Psoas muscle (tissue), 8 donors: ENCODE data around the gene HLA-DOB. TPM values are rescaled to one million over a fixed set of nuclear protein-coding genes. Genes with fewer than 3 reads are reported as not detected.

Experiments
- ATAC-seq, 4 donors: fragments of 200-7000 bp; cut with Tn5 transposase; one replicate each; pipeline ENCODE4 v1.9.1; 2020; ENCODE audit warnings: moderate library complexity in 3 of 4, mild to moderate bottlenecking in 2 of 4
- DNase-seq, 2 donors: peaks; one replicate each; pipeline ENCODE4 v3.0.0-alpha.2; 2020
- H3K27ac ChIP-seq: fragments of 200-600 bp; one replicate; pipeline ENCODE4 v1.8.0; 2022
- H3K27me3 ChIP-seq, 3 donors: fragments of 200-600 bp in 1 of 3; one replicate each; pipeline versions ENCODE4 v1.6.1 to v1.8.0; 2013 to 2022; ENCODE audit warnings: low read length in 2 of 3, mild to moderate bottlenecking in 2 of 3, moderate library complexity in 1 of 3; ENCODE audit not compliant: insufficient read depth in 3 of 3
- H3K36me3 ChIP-seq, 2 donors: fragments of 200-600 bp in 1 of 2; one replicate each; pipeline versions ENCODE4 v1.6.1 to v1.8.0; 2013 to 2022; ENCODE audit warnings: low read depth in 1 of 2, mild to moderate bottlenecking in 1 of 2, moderate library complexity in 1 of 2; ENCODE audit not compliant: insufficient read depth in 1 of 2
- H3K4me1 ChIP-seq: fragments of 200-600 bp; one replicate; pipeline ENCODE4 v1.8.0; 2022
- H3K4me3 ChIP-seq: fragments of 200-600 bp; one replicate; pipeline ENCODE4 v1.8.0; 2022; ENCODE audit warnings: mild to moderate bottlenecking
- H3K9me3 ChIP-seq: fragments of 200-600 bp; one replicate; pipeline ENCODE4 v1.8.0; 2022
- CTCF ChIP-seq: fragments of 200-600 bp; IDR thresholded peaks from one replicate; pipeline ENCODE4 v1.8.0; 2022; ENCODE audit warnings: antibody characterized with exemption
- WGBS, 3 donors: extraction: QIAGEN DNeasy Blood & Tissue Kit; methylation state at CpG; one replicate each; pipeline versions ENCODE4 v1.1.6 to v1.1.7; 2013; 5-methylcytosine and 5-hydroxymethylcytosine counted together
- intact Hi-C, 2 donors: fragments of 100-400 bp; cut with DNase I; formaldehyde crosslinking; loops; one replicate each; pipeline versions ENCODE4 v1.11.0 to v1.14.2; 2022
- polyA plus RNA-seq, 3 donors: library from polyadenylated mRNA; stranded (reverse); fragments of 200-250 nt; gene quantifications; one replicate each; pipeline ENCODE4 v1.2.3, GENCODE V29; 2013
- total RNA-seq, 4 donors: library from RNA; stranded (reverse); fragmentation: NEBNext Ultra II Directional in 2 of 4; extraction: Animal tissue kit (Norgen Biotek cat#: 25700) in 2 of 4; gene quantifications; one replicate each; pipeline versions ENCODE4 v1.2.1 to v1.2.4, GENCODE V29; 2021 to 2023
- donor health status: healthy with polysubstance abuse.
- donor health status: DM: no; HTN: no; CAD: no; lungs with moderate emphysema.
- donor health status: Bipolar disorder and iron deficiency.
- donor health status: healthy.
- donor health status: DM: yes; HTN: yes; CAD: no.
- donor health status: DM: no; HTN: no; CAD: no.
- donor health status: DM: no; HTN: no; CAD: no.
- donor health status: DM: yes; HTN: yes; CAD: no.

Gene HLA-DOB
- total and polyA plus RNA-seq, 7 donors: 0.10 to 0.25 (median 0.20) TPM; not detected in 3

- no peak overlapping the region for H3K27ac ChIP-seq
- no peak overlapping the region for H3K4me3 ChIP-seq
- peaks cover 0 to 69% of the 10 kb centered on the region in 2 donors for H3K36me3 ChIP-seq
- ATAC-seq: no peak
- no peaks in the 10 kb centered on the region for H3K4me1 ChIP-seq
- DNase-seq: no peak
- intact Hi-C loops: no loop called here
- 90 to 95% (median 93%) methylated on average over 5 of the region's 5 CpGs for WGBS, 3 donors
- no peaks in the 10 kb centered on the region for H3K9me3 ChIP-seq
- no peaks in the 10 kb centered on the region for H3K27me3 ChIP-seq
- no peak for TF ChIP-seq CTCF
These were observed 13.2 kb upstream of the HLA-DOB start for GRCh38 chr6:32830017-32830416.

- Histone ChIP-seq H3K27me3 (no peaks in the 10 kb centered on the region), H3K36me3 (peaks cover 0 to 64% of the 10 kb centered on the region in 2 donors), H3K4me1 (no peaks in the 10 kb centered on the region), H3K27ac (no peak overlapping the region), H3K4me3 (no peak overlapping the region), H3K9me3 (no peaks in the 10 kb centered on the region)
- DNase-seq (no peak), ATAC-seq (no peak)
- WGBS, 3 donors: 71 to 83% (median 74%) methylated on average over 7 of the region's 7 CpGs
- intact Hi-C loops: loop anchor here in 1 of 2 donors (5.0 kb wide), 1 partner anchor 38 kb away; no protein-coding TSS in a partner anchor
- no peak for TF ChIP-seq CTCF
These were observed 12.7 kb upstream of the HLA-DOB start for GRCh38 chr6:32829495-32829894.

DNA sequence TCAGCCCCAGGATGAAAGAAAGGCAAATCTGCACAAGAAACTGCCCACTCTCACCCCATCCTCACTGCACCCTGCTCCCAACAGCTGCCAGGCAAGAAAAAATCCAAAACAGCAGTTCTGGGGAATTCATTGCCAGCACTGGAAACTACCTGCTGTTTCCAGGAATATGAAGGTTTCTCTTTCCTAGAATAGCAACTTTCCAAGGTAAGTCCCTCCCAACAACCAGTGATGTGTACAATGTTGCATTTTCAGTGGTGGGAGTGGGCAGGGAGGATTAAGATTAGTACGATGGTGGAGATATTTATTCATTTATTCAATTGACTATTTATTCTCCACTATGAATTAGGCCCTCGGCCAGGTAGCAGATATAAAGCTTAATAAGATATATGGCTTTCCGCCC, 10.2 kb upstream of the HLA-DOB start:
- Histone ChIP-seq H3K9me3 (no peaks in the 10 kb centered on the region), H3K27me3 (no peaks in the 10 kb centered on the region), H3K27ac (no peak overlapping the region), H3K4me1 (no peaks in the 10 kb centered on the region), H3K36me3 (peaks cover 0 to 42% of the 10 kb centered on the region in 2 donors), H3K4me3 (no peak overlapping the region)
- intact Hi-C loops: loop anchor here in 1 of 2 donors (5.0 kb wide), 1 partner anchor 40 kb away; no protein-coding TSS in a partner anchor
- 71 to 77% (median 71%) methylated on average over 3 of the region's 3 CpGs for WGBS, 3 donors
- ATAC-seq (no peak), DNase-seq (no peak)
- no peak for TF ChIP-seq CTCF

DNA sequence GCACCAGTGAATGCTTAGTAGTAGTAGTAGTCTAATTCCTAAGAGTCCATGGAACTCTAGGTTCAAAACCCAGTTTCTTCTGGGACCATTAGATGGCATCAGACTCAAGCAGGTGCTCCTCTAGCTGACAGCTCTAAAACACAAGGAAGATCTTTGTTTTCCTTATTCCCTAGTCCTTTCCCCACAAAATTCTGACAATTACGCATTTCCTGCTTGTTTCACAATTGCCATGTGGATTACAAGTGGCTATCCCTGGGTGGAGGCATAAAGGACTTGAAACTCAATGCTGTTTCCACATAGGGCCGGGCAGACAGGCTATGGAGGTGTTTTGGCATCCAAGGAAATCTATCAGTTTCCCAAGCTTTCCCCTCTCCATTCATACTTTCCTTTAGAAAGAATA, 9.2 kb upstream of the HLA-DOB start:
- no peak for DNase-seq
- ATAC-seq: peak in 2 of 4 donors; percentile 33 to 76
- 34 to 56% (median 42%) methylated on average over 2 of the region's 2 CpGs for WGBS, 3 donors
- no peaks in the 10 kb centered on the region for H3K9me3 ChIP-seq
- no peaks in the 10 kb centered on the region for H3K4me1 ChIP-seq
- H3K4me3 ChIP-seq: no peak overlapping the region
- peaks cover 0 to 36% of the 10 kb centered on the region in 2 donors for H3K36me3 ChIP-seq
- peak; percentile 50 for TF ChIP-seq CTCF
- intact Hi-C loops: loop anchor here in 1 of 2 donors (5.0 kb wide), 1 partner anchor 41 kb away; no protein-coding TSS in a partner anchor
- no peak overlapping the region for H3K27ac ChIP-seq
- no peaks in the 10 kb centered on the region for H3K27me3 ChIP-seq

GRCh38 chr6:32819729-32820128, 2.9 kb upstream of the HLA-DOB start:
- Histone ChIP-seq H3K9me3 (no peaks in the 10 kb centered on the region), H3K27ac (no peak overlapping the region), H3K36me3 (no peaks in the 10 kb centered on the region), H3K4me3 (no peak overlapping the region), H3K27me3 (no peaks in the 10 kb centered on the region), H3K4me1 (peaks cover 3% of the 10 kb centered on the region)
- ATAC-seq (peak; percentile 64 to 83 (median 80)), DNase-seq (no peak)
- intact Hi-C loops: no loop called here
- 43 to 59% (median 46%) methylated on average over 3 of the region's 3 CpGs for WGBS, 3 donors
- no peak for TF ChIP-seq CTCF
